ENCODE results near the gene CDCP1. TPM values are rescaled to one million over a fixed set of nuclear protein-coding genes. Genes with fewer than 3 reads are reported as not detected.

The CDCP1 gene
- total RNA-seq, 1 donor from 2014 or later: 28.7 TPM

DNA sequence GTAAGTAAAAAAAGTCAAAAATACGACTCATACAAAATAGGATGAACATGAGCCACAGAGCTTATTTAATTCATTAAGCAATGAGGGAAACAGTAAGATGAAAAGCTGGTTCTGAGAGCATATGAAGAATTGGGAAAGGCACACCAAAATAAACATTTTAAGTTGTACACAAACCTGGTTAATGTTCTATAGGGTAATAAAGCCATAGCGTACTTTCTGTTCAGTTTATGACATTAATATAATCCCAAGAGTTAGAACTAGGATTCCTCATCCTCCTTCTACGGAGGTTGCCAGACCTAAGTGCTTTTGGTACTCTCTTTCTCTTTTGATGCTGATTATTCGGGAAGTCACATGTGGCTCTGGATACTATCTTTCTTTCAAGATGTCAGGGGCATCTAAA, 78.7 kb downstream of the CDCP1 start:
- H3K36me3 ChIP-seq: no peaks in the 10 kb centered on the region
- intact Hi-C loops (cut with DNase I): no loop called here
- TF ChIP-seq CTCF (IDR thresholded peaks at IDR 0.05): no peak
- no peak overlapping the region for H3K27ac ChIP-seq
- peaks cover 13% of the 10 kb centered on the region for H3K4me1 ChIP-seq
- ATAC-seq: no peak
- no peak for DNase-seq
- H3K27me3 ChIP-seq (ENCODE audit: low read depth): no peaks in the 10 kb centered on the region
- H3K9me3 ChIP-seq: peaks cover 4% of the 10 kb centered on the region
- no peak overlapping the region for H3K4me3 ChIP-seq

DNA sequence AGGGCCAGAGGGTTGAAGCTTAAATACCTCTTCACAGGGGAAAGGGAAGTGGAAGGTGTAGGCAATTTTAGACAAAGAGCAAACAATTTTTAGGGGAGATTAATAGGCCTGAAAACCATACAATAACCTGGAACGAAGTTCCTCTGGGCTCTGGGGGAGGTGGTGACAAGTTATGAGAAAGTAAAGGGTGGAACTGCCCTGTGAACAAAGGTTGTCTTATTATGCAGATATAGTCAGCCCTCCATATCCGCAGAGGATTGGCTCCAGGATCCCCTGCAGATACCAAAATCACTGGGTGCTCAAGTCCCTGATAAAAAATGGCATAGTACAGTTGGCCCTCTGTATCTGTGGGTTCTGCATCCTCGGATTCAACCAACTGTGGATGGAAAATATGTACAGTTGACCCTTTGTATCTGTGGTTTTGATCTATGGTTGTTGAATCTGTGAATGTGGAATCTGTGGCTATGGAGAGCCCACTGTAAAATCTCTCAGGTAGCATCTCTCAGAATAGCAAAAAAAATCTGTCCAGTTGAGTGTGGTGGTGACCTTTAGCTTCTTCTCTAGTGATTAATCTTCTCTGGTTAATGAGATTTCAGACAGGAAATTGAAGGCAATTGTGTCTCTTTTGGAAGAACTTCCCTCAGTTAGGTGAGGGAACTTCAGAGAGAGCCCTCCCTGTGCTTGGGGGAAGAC, 79.9 kb downstream of the CDCP1 start:
- Histone ChIP-seq H3K36me3 (no peaks in the 10 kb centered on the region), H3K9me3 (peaks cover 4% of the 10 kb centered on the region), H3K27me3 (ENCODE audit: low read depth) (no peaks in the 10 kb centered on the region), H3K4me1 (peaks cover 13% of the 10 kb centered on the region), H3K4me3 (no peak overlapping the region), H3K27ac (no peak overlapping the region)
- ATAC-seq (no peak), DNase-seq (no peak)
- no peak for TF ChIP-seq CTCF (IDR thresholded peaks at IDR 0.05)
- intact Hi-C loops (cut with DNase I): no loop called here

DNA sequence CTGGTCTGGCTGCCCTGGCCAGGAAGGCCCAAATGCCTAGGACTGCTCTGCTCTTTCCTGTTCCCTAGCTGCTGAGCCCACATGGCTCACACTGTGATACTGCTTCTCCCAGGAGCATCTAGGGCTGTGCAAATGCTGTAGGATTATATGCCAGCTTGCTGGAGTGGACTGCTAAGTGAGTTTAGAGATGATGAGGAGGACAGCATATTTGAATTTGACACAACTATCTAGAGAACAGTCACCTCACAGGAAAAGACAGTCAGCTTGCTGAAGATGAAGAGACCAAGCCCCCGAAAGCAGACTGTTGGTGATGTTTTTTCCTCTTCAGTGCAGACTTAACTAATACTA, 80.8 kb downstream of the CDCP1 start:
- no peak overlapping the region for H3K4me3 ChIP-seq
- H3K4me1 ChIP-seq: peaks cover 13% of the 10 kb centered on the region
- H3K9me3 ChIP-seq: no peaks in the 10 kb centered on the region
- H3K36me3 ChIP-seq: no peaks in the 10 kb centered on the region
- no peak for DNase-seq
- intact Hi-C loops (cut with DNase I): no loop called here
- no peaks in the 10 kb centered on the region for H3K27me3 ChIP-seq (ENCODE audit: low read depth)
- ATAC-seq: no peak
- TF ChIP-seq CTCF (IDR thresholded peaks at IDR 0.05): no peak
- H3K27ac ChIP-seq: peak overlapping the region; percentile 66

- H3K36me3 ChIP-seq: no peaks in the 10 kb centered on the region
- TF ChIP-seq CTCF (IDR thresholded peaks at IDR 0.05): no peak
- no peak overlapping the region for H3K4me3 ChIP-seq
- H3K4me1 ChIP-seq: peaks cover 13% of the 10 kb centered on the region
- DNase-seq (peak; percentile 56), ATAC-seq (peak; percentile 77 to 87)
- intact Hi-C loops (cut with DNase I): no loop called here
- peak overlapping the region; percentile 66 for H3K27ac ChIP-seq
- no peaks in the 10 kb centered on the region for H3K9me3 ChIP-seq
- no peaks in the 10 kb centered on the region for H3K27me3 ChIP-seq (ENCODE audit: low read depth)
Measured at GRCh38 chr3:45064512-45065372, 81.4 kb downstream of the CDCP1 start.

GRCh38 chr3:45062697-45063070, 83.5 kb downstream of the CDCP1 start:
- ATAC-seq (no peak), DNase-seq (no peak)
- intact Hi-C loops (cut with DNase I): no loop called here
- TF ChIP-seq CTCF (IDR thresholded peaks at IDR 0.05): no peak
- Histone ChIP-seq H3K9me3 (no peaks in the 10 kb centered on the region), H3K4me3 (no peak overlapping the region), H3K27ac (peak overlapping the region; percentile 32), H3K36me3 (no peaks in the 10 kb centered on the region), H3K27me3 (ENCODE audit: low read depth) (no peaks in the 10 kb centered on the region), H3K4me1 (peaks cover 13% of the 10 kb centered on the region)
